GM21367 (cell line): ENCODE measurements around the gene ZPBP2.
"Not testable (repeated sequence)": the region's sequence is repeated elsewhere in the genome, so short reads cannot be mapped to it uniquely, and the experiment has no call there.

Experiments
- ATAC-seq: cut with Tn5 transposase; IDR thresholded peaks from one replicate; pipeline ENCODE4 v1.9.1; 2021; ENCODE audit not compliant: unreplicated experiment

ZPBP2 gene

DNA sequence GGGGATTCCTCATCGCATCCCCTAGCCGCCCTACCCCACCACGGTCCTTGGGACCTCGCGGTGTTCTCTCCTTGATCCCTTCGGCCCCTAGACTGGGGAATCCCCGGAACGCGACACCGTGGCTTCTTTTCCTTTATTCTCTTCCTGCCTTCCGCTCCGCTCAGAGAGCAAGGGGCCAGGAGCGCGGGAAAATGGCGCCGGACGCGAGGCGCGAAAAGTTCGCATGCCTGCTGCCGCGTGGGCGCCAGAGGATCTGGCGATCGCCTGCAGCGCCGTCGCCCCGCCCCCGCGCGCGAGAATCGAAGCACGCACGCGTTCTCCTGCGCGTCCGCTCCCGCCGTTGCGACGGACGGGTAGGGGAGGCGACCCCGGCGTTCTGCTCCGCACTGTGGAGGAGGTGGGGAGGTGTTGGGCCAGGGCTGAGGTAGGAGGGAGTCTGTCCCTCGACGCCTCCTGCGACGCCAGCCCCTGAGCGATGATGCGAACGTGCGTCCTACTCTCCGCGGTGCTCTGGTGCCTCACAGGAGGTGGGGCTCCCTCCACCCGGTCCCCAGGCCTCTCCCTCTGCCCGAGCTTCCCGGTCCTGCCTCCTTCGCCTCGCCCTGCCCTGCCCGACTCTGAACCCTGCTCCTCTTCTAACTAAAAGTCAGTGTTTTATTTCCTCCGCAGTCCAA lies at the start of gene ZPBP2:
Gene ZPBP2, plus strand, starts transcription at position 323 of the 674 bp plus-strand sequence. Its CDS starts 153 bp downstream, at position 476.
- peak; percentile 13 for ATAC-seq

DNA sequence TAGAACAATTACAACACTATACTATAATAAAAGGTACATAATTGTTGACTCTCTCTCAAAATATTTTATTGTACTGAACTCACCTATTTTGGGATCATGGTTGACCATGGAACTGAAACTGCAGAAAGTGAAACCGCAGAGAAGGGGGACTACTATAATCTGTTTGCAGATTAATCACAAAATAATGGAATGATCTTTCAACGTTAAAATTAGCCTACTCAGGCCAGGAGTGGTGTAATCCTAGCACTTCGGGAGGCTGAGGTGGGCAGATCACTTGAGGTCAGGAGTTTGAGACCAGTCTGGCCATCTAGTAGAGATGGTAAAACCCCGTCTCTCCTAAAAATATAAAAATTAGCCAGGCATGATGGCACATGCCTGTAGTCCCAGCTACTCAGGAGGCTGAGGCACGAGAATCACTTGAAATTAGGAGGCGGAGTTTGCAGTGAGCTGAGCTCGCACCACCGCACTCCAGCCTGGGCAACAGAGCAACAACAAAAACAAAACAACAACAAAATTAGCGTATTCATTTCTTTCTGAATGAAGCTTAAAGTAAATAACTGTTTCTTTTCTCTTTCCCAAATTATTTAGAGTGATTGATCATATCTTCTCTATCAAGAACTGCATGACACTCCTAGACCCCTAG lies 49.5 kb upstream of the ZPBP2 start:
- no peak for ATAC-seq

DNA sequence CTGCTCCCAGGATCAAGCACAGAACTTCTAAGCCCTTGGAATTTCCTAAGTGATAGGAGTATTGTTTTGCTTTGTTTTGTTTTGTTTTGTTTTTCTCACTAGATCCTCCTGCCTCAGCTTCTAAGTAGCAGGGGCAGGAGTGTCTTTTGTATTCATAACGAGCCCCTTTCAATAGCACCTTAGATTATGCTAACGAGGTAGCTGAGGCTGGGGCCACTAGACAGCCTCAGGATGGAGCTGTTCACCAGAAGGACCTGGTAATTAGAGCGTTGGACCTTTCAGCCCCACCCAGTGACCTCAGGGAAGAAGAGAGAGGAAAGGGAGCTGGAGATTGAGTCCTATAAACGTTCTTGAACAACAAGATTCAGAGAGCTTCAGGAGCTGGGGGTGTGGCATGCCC lies 47.5 kb upstream of the ZPBP2 start:
- ATAC-seq = no peak

DNA sequence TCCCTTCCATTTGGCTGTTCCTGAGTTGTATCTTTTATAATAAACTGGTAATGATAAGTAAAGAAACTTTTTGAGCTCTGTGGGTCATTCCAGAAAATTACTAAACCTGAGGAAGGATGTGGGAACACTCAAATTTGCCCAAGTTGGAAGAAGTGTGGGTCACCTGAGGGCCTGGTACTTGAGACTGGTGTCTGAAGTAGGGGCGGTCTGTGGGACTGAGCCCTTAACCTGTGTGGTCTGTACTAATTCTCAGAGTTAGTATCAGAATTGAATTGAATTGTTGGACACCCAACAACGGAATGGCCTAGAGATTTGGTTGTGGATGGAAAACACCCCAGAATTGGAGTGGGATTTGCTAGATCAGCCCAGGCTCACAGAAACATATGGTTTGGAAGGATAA lies 47.0 kb upstream of the ZPBP2 start:
- ATAC-seq = no peak

- ATAC-seq = no peak
Observed at GRCh38 chr17:39822051-39822451, 46.0 kb upstream of the ZPBP2 start.

- no peak for ATAC-seq
Observed at GRCh38 chr17:39823407-39824054, 44.5 kb upstream of the ZPBP2 start.

DNA sequence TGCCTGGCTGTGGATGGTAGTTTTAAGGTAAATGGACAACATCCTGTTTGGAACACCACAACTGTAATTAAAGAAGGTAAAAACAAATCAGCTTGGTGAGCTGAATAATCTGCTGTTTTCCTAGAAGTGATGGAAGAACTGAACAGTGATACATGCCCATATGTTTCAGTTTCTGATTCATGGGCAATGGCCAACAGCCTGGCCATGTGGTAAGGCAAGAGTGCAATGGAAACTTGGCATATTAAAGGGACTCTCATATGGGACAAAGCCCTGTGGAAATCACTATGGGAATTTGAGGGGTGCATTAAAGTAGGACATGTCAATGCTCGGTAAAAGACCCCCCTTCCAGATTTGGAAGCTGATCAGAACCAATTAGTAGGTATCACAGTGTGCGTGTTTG lies 41.7 kb upstream of the ZPBP2 start:
- no peak for ATAC-seq

GRCh38 chr17:39828443-39828842 lies 39.6 kb upstream of the ZPBP2 start:
- no peak for ATAC-seq

GRCh38 chr17:39831588-39831987 lies 36.4 kb upstream of the ZPBP2 start:
- ATAC-seq = no peak

DNA sequence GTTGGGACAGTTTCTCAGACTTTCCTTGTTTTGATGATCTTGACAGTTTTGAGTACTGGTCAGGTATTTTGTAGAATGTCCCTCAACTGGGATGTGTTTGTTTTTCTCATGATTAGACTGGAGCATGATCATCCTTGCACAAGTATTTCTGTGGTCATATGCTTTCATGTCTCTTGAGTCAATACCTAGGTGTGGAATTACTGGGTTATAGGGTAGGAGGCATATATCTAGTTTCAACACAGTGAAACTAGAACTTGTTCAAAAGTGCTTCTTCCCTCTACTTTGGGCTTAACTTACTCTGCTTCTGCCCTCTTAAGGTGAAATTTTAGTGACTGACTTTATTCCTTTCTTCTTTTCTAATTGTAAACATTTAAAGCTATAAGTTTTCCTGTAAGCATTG lies 34.0 kb upstream of the ZPBP2 start:
- ATAC-seq = no peak

DNA sequence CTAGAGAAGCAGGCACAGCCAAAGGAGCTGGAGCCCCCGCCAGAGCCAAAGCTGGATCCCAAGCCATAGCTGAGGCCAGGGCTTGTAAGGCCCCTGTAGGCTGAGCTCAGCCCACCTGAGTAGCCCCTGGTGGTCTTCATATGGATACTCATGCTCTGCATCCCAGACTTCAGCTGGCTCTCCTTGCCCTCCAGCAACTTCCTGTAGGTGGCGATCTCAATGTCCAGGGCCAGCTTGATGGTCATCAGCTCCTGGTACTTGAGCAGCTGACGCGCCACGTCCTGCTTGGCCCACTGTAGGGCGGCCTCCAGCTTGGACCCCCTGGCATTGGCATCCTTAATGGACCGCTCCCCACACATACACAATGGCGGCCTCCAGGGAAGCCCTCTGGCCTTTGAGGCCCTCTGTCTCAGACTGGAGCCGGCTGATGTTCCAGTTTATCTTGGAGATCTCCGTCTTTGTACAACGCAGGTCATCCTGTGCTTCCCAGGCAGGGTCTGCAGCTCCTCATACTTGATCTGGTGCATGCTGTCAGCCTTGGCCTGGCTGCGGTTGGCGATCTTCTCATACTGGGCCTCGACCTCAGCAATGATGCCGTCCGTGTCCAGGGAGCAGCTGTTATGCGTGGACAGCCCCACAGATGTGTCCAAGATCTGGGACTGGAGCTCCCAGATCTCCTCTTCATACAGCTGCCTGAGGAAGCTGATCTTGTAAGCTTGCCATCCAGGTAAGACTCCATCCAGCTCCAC lies 32.8 kb upstream of the ZPBP2 start:
- ATAC-seq = no peak

DNA sequence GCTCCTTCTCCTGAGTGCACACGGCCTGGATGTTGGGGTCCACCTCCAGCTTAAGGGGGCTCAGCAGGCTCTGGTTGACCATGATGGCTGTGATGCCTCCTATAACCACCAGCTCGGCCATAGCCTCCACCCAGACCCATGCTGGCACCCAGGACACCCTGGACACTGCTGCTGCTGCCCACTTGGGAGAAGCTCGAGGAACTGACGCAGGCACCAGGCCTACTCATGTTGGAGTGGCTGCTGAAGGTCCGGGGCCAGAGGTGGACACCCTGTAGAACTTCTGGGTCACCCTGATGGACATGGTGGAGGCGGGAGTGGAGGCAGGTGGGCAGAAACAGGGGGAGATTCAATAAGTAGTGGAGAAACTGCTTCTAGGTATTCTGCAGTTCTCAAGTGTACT lies 31.9 kb upstream of the ZPBP2 start:
- no peak for ATAC-seq

GRCh38 chr17:39838057-39838456 lies 29.9 kb upstream of the ZPBP2 start:
- no peak for ATAC-seq

- no peak for ATAC-seq
Observed at GRCh38 chr17:39838784-39839183, 29.2 kb upstream of the ZPBP2 start.

DNA sequence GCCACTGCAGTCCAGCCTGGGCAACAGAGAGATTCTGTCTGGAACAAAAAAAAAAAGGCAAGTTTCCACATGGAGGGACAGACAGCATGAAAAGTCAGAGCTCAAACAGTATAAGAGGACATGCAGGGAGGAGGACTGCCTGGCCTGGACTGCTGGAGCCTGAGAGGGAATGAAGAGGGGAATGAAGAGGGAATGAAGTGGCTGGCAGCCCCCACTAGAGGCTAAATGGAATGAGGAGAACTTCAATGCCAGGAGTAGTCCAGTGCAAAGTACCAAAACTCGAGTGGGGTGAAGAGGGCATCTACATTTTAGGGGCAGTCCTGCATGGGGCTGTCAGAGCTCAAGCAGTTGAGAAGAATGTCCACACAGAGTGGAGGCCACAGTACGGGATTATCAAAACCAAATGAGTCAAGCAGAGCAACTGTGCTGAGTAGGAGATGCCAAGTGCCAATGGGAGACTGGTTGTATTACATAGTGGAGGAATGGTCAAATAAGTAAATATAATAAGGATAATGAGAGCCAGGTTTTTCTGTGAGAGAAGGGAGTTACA lies 26.8 kb upstream of the ZPBP2 start:
- no peak for ATAC-seq

DNA sequence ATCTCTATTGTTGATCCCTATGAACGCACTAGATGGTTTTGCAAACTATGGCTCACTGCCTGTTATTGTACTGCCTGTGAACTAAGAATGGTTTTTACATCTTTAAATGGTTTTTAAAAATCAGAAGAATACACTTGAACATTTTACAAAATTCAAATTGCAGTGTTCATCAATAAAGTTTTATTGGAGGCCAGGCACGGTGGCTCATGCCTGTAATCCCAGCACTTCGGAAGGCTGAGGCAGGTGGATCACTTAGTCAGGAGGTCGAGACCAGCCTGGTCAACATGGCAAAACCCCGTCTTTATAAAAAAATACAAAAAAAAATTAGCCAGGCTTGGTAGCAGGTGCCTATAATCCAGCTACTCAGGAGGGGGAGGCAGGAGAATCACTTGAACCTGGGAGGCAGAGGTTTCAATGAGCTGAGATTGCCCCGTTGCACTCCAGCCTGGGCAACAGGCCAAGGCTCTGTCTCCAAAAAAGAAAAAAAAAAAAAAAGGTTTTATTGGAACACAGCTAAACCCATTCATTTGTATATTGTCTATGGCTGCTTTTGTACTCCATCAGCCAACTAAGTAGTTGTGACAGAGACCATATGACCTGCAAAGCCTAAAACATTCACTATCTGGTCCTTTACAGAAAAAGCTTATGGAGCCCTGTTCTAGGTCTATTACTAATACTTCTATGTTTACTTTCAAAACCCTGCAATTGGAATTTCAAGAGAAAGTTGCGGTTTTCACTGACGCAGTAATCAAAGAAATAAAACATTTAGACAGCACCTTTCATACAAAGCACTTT lies 22.8 kb upstream of the ZPBP2 start:
- no peak for ATAC-seq

GRCh38 chr17:39846205-39846604 lies 21.8 kb upstream of the ZPBP2 start:
- no peak for ATAC-seq

- ATAC-seq = no peak
Observed at GRCh38 chr17:39848600-39848999, 19.4 kb upstream of the ZPBP2 start.

GRCh38 chr17:39850186-39850585 lies 17.8 kb upstream of the ZPBP2 start:
- ATAC-seq = not testable (repeated sequence)

- ATAC-seq = no peak
Observed at GRCh38 chr17:39852239-39852638, 15.8 kb upstream of the ZPBP2 start.

DNA sequence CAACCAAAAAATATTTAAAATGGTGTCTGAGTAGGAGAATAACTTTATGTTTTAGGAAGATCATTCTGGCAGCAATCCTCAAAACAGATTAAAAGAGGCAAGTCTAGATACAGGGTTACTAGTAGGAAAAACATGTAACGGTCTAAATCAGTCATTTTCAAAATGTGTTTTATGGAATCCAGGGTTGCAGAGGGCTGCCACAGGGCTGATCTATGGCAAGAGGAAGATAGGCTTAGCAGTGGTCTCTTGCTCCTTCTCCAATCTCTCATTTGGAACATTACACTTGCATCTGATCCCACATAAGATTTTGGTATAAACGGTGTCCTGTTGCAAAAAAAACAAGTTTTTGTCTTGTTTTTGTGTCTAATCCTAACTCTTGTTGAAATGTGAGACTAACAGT lies 13.1 kb upstream of the ZPBP2 start:
- no peak for ATAC-seq
